ENCODE results near the gene SMIM20.

The SMIM20 gene

GRCh38 chr4:25965629-25966028 lies 51.6 kb downstream of the SMIM20 start:
- no peak for DNase-seq

- DNase-seq, result no peak
Observed at GRCh38 chr4:25966171-25966570, 52.2 kb downstream of the SMIM20 start.

GRCh38 chr4:25969374-25970155 lies 55.5 kb downstream of the SMIM20 start:
- no peak for DNase-seq

GRCh38 chr4:25970226-25970675 lies 56.2 kb downstream of the SMIM20 start:
- no peak for DNase-seq

- DNase-seq, result no peak
Observed at GRCh38 chr4:25970691-25971432, 56.8 kb downstream of the SMIM20 start.

- no peak for DNase-seq
Observed at GRCh38 chr4:25972366-25972765, 58.3 kb downstream of the SMIM20 start.

- no peak for DNase-seq
Observed at GRCh38 chr4:25972984-25973745, 59.1 kb downstream of the SMIM20 start.

- DNase-seq, result no peak
Observed at GRCh38 chr4:25976780-25977179, 62.8 kb downstream of the SMIM20 start.

GRCh38 chr4:25977397-25978170 lies 63.6 kb downstream of the SMIM20 start:
- no peak for DNase-seq

- DNase-seq, result no peak
Observed at GRCh38 chr4:25978327-25978726, 64.3 kb downstream of the SMIM20 start.

Data from stimulated activated CD4-positive, alpha-beta T cell treated with anti-CD3 and anti-CD28 coated beads, Interleukin-4, amount 100 ng/mL, for 4 hours (primary cell).